Activated CD8-positive, alpha-beta T cell treated with anti-CD3 and anti-CD28 coated beads, Interleukin-2, amount 10 ng/mL, durations not matched to agents 7 days and 5 days (primary cell): ENCODE data around the gene DMPK. TPM values are rescaled to one million over a fixed set of nuclear protein-coding genes. Genes with fewer than 3 reads are reported as not detected.

Source experiments
- ATAC-seq: fragments of 150-1000 bp; cut with Tn5 transposase; one replicate; pipeline ENCODE4 v1.10.0; 2021; ENCODE audit warnings: moderate library complexity
- CTCF ChIA-PET: fragments of 350-600 bp; sonication (Branson Sonifier 250); formaldehyde crosslinking; loops from one replicate; lab custom pipeline; 2021; ENCODE audit warnings: antibody characterized with exemption; lab: Charles Lee
- POLR2A ChIA-PET: fragments of 350-600 bp; sonication (Branson Sonifier 250); formaldehyde crosslinking; loops from one replicate; lab custom pipeline; 2021; ENCODE audit warnings: antibody characterized with exemption; lab: Charles Lee
- DNase-seq: peaks from one replicate; pipeline ENCODE4 v3.0.0-alpha.2; 2020
- H3K27ac Mint-ChIP-seq: one replicate; pipeline ENCODE4 v1.8.0; 2021; ENCODE audit warnings: mild to moderate bottlenecking, mixed read lengths
- H3K27me3 Mint-ChIP-seq: one replicate; pipeline ENCODE4 v1.8.0; 2021; ENCODE audit warnings: low read depth, mixed read lengths
- H3K36me3 Mint-ChIP-seq: one replicate; pipeline ENCODE4 v1.8.0; 2021; ENCODE audit warnings: low read depth, mixed read lengths
- H3K4me1 Mint-ChIP-seq: one replicate; pipeline ENCODE4 v1.8.0; 2021; ENCODE audit warnings: low read depth, mixed read lengths
- H3K4me3 Mint-ChIP-seq: one replicate; pipeline ENCODE4 v1.8.0; 2021; ENCODE audit warnings: mild to moderate bottlenecking, mixed read lengths
- H3K9me3 Mint-ChIP-seq: one replicate; pipeline ENCODE4 v1.8.0; 2022; ENCODE audit warnings: mixed read lengths; ENCODE audit not compliant: insufficient read depth
- total RNA-seq, 2 experiments: library from RNA; stranded (reverse); gene quantifications; one replicate each; pipeline ENCODE4 v1.2.3, GENCODE V29; 2021

DMPK gene
- total RNA-seq, 2 experiments from 2014 or later = 9.9 to 14.4 TPM

DNA sequence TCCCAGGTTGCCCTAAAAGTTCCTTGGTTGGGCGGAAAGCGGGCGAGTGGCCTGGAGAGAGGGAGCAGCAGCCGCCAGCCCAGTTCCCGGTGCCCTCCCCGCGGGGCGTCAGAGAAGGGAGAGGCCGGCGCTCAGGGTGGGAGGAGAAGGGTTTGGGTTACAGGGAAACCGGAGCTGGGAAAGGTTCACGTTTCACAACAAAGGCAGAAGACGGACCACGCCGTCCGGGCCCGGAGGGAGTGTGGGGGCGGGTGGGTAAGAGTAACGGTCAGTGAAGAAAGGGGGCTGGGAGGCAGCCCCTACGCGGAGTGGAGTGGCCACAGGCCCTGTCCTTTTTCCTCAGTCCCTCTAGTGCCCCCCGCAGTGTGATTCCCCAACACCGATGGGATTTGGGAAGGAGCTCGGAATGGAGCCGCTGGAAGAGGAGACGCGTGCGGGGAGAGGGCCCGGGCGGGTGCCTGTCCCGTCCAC is 14.8 kb downstream of the DMPK start:
- Mint-ChIP-seq H3K27ac (no peak overlapping the region), H3K9me3 (no peaks in the 10 kb centered on the region), H3K4me3 (peak overlapping the region; percentile 25), H3K4me1 (peaks cover 23% of the 10 kb centered on the region), H3K27me3 (peaks cover 21% of the 10 kb centered on the region), H3K36me3 (no peaks in the 10 kb centered on the region)
- DNase-seq (no peak), ATAC-seq (no peak)
- CTCF ChIA-PET = interaction anchor here (1.6 to 9.4 kb wide), 5 partner anchors 11 to 75 kb away, joined by 4 to 238 read pairs (median 40); partner anchors contain the start of genes DMWD, QPCTL and SNRPD2
- POLR2A ChIA-PET = no interaction called here

- DNase-seq (no peak), ATAC-seq (no peak)
- Mint-ChIP-seq H3K36me3 (no peaks in the 10 kb centered on the region), H3K4me1 (peaks cover 23% of the 10 kb centered on the region), H3K4me3 (peak overlapping the region; percentile 25), H3K9me3 (no peaks in the 10 kb centered on the region), H3K27ac (no peak overlapping the region), H3K27me3 (peaks cover 16% of the 10 kb centered on the region)
- CTCF ChIA-PET = interaction anchor here (1.6 to 9.4 kb wide), 4 partner anchors 12 to 74 kb away, joined by 4 to 238 read pairs (median 34); partner anchors contain the start of genes QPCTL and SNRPD2
- POLR2A ChIA-PET = no interaction called here
Measured at GRCh38 chr19:45766869-45767346, 15.4 kb downstream of the DMPK start.

DNA sequence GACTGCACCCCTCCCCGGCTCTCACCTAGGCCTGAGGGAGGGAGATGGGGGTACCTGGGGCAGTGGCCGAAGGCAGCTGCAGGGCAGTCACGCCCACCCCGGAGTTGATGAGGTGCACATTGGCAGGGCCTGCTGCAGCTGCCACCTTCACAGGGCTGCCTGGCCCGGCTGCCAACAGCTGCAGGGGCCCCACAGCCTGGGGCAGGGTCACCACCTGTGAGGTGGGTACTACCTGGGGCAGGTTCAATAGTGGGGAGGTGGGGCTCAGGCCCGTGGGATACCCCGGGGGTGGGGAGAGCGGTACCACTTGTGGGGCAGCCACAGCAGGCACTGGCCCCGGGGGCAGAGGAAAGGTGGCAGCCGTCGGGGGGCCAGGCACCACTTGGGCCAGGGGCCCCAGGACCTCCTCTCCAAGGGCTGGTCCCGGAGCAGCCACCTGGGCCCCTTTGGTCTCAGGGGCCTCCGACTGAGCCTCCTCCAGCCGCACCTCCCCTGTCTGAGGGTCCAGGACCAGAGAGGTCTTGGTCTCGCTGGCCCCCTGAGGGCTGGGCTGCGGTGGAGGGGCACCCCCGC is 15.9 kb downstream of the DMPK start:
- POLR2A ChIA-PET = no interaction called here
- DNase-seq = no peak
- Mint-ChIP-seq H3K4me1 (peaks cover 23% of the 10 kb centered on the region), H3K9me3 (no peaks in the 10 kb centered on the region), H3K4me3 (no peak overlapping the region), H3K27me3 (peaks cover 15% of the 10 kb centered on the region), H3K27ac (no peak overlapping the region), H3K36me3 (no peaks in the 10 kb centered on the region)
- ATAC-seq = no peak
- CTCF ChIA-PET = interaction anchor here (9.4 kb wide), 1 partner anchor 34 kb away, joined by 238 read pairs; no protein-coding TSS in a partner anchor

DNA sequence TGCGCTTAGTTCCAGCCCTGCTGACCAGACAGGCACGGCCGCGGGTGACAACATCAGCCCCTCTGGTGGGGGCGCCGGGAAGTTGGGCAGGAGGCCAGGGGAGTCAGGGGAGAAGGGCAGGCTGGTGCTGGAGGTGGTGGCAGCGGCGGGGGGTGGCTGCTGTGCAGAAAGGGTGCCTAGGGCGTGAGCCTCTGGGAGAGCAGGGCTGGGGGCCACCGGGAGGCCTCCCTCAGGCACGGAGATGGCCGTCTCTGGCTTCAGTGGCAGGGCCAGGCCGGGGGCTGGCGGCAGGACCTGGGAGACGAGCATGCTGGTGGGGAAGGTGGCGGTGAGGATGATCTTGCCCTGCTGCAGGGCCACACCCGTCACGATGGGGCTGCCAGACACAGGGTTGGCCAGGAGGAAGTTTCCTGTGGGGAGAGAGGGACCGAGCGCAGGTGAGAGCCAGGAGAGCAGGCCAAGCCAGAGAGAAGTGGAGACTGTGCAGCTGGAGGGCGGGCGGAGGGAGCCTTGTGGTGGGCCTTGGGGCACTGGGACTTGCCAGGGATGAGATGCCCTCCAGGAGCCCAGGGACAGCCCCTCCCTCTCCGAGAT is 16.5 kb downstream of the DMPK start:
- Mint-ChIP-seq H3K27me3 (peaks cover 12% of the 10 kb centered on the region), H3K4me1 (peaks cover 18% of the 10 kb centered on the region), H3K4me3 (no peak overlapping the region), H3K27ac (no peak overlapping the region), H3K9me3 (no peaks in the 10 kb centered on the region), H3K36me3 (no peaks in the 10 kb centered on the region)
- DNase-seq (no peak), ATAC-seq (no peak)
- POLR2A ChIA-PET = no interaction called here
- CTCF ChIA-PET = interaction anchor here (1.4 kb wide), 1 partner anchor 13 kb away, joined by 3 read pairs; no protein-coding TSS in a partner anchor

- H3K4me3 Mint-ChIP-seq = no peak overlapping the region
- no peak overlapping the region for H3K27ac Mint-ChIP-seq
- ATAC-seq (no peak), DNase-seq (no peak)
- no peaks in the 10 kb centered on the region for H3K9me3 Mint-ChIP-seq
- H3K4me1 Mint-ChIP-seq = peaks cover 11% of the 10 kb centered on the region
- H3K27me3 Mint-ChIP-seq = peaks cover 10% of the 10 kb centered on the region
- POLR2A ChIA-PET = no interaction called here
- CTCF ChIA-PET = interaction anchor here (1.4 kb wide), 1 partner anchor 14 kb away, joined by 3 read pairs; no protein-coding TSS in a partner anchor
- no peaks in the 10 kb centered on the region for H3K36me3 Mint-ChIP-seq
Measured at GRCh38 chr19:45764945-45765701, 17.2 kb downstream of the DMPK start.

DNA sequence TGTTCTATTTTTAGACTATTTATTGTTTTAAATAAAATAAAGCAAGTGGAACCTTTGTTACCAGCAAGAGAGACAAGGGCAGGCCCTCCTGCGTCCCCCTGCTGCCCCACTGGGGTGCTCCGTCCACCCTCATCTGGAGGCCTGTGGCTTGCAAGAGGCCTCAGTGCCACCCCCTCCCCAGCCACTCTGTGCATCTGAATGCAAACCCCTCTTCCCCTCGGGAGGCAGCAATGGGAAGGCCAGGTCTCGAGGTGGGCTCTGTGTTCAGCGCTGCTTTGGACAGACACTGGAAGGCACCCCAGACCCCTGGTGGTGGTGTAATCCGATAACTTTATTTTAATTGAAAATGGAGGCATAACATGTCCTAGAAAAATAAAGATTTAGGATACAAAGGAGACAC is 17.8 kb downstream of the DMPK start:
- H3K4me3 Mint-ChIP-seq = no peak overlapping the region
- DNase-seq (no peak), ATAC-seq (no peak)
- H3K27me3 Mint-ChIP-seq = peaks cover 10% of the 10 kb centered on the region
- H3K27ac Mint-ChIP-seq = no peak overlapping the region
- H3K4me1 Mint-ChIP-seq = peaks cover 7% of the 10 kb centered on the region
- ChIA-PET POLR2A (no interaction called here), CTCF (interaction anchor here (1.4 kb wide), 1 partner anchor 15 kb away, joined by 3 read pairs; no protein-coding TSS in a partner anchor)
- H3K9me3 Mint-ChIP-seq = no peaks in the 10 kb centered on the region
- H3K36me3 Mint-ChIP-seq = no peaks in the 10 kb centered on the region

GRCh38 chr19:45763691-45764294 is 18.5 kb downstream of the DMPK start:
- no peak overlapping the region for H3K4me3 Mint-ChIP-seq
- POLR2A ChIA-PET = no interaction called here
- H3K36me3 Mint-ChIP-seq = no peaks in the 10 kb centered on the region
- ATAC-seq (no peak), DNase-seq (no peak)
- peaks cover 4% of the 10 kb centered on the region for H3K4me1 Mint-ChIP-seq
- H3K27me3 Mint-ChIP-seq = peaks cover 8% of the 10 kb centered on the region
- no peaks in the 10 kb centered on the region for H3K9me3 Mint-ChIP-seq
- CTCF ChIA-PET = no interaction called here
- H3K27ac Mint-ChIP-seq = no peak overlapping the region

DNA sequence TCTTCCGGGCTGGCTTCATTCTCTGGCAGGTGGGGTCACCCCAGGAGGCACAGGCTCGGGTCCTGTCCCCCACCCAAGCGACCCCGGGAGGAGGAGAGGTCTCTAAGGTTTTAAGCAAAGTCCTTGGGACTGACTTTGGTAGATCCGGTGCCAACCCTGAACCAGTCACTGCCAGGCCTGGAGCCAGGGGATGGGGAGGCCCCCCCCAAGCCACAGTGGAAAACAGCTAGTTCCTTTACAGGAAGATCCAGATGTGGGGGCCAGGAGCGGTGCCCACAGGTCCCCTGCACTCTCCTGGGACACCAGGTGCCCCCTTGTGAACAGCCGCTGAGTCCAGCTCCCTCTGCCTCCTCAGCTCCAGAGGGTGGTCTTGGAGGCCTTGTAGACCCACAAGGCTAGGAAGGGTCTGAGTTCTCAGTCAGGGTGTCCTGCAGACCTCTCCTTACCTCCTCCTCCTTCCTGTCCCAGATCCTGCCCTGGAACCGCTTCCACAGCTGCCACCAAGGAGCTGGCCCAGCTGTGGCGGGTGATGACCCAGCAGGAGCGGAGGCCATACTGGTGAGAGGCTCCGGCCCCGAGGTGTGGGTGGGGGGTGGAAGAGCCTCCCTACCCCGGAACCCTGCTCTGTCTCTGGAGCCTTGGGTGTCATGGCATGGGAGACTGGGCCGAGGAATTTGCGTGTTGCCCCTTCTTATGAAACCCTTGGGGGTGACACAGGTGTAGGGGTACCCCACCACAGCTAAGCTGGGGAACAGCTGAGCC is 19.2 kb downstream of the DMPK start:
- H3K4me1 Mint-ChIP-seq = peaks cover 3% of the 10 kb centered on the region
- H3K27me3 Mint-ChIP-seq = peaks cover 6% of the 10 kb centered on the region
- H3K9me3 Mint-ChIP-seq = no peaks in the 10 kb centered on the region
- ATAC-seq (no peak), DNase-seq (no peak)
- H3K4me3 Mint-ChIP-seq = no peak overlapping the region
- POLR2A ChIA-PET = no interaction called here
- H3K36me3 Mint-ChIP-seq = no peaks in the 10 kb centered on the region
- CTCF ChIA-PET = no interaction called here
- H3K27ac Mint-ChIP-seq = no peak overlapping the region

DNA sequence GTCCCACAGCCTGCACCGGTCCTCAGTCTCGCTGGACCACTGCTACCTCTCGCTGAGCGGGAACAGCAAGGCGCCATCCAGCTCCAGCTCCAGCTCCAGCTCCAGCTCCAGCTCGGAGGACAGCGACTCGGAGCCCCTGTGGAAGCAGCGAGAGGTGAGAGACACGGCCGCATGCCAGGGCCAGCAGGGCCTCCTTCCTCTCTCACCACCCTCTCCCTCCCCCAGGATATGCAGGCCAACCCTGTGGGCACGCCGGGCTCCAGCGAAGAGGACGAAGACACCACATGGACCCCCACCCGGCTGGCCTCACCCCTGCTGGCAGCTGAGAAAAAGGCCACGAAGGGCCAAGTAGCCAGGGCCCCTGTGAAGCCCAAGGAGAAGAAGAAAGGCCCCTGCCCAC is 20.6 kb downstream of the DMPK start:
- no peak overlapping the region for H3K27ac Mint-ChIP-seq
- H3K9me3 Mint-ChIP-seq = no peaks in the 10 kb centered on the region
- H3K4me3 Mint-ChIP-seq = no peak overlapping the region
- H3K36me3 Mint-ChIP-seq = no peaks in the 10 kb centered on the region
- ChIA-PET CTCF (no interaction called here), POLR2A (no interaction called here)
- ATAC-seq = no peak
- H3K27me3 Mint-ChIP-seq = peaks cover 4% of the 10 kb centered on the region
- no peak for DNase-seq
- H3K4me1 Mint-ChIP-seq = no peaks in the 10 kb centered on the region

DNA sequence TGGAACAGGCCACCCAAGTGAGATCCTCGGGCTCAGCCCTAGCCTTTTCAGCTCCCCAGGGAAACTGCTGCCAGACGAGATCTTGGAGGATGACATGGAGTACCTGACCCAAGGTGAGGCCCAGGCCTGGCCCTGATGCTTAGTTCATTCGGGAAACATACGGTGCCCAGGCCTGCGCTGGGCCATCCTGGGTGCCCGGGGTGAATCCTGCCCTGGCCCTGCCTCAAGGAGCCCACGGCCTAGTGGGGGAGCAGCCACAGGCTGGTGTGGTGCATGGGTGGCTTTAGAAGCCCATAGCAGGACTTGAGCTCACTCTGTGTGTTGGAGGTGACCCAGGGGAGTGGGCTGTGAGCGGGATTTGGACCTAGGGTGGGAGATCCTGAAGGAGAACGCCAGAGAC is 23.4 kb downstream of the DMPK start:
- no peaks in the 10 kb centered on the region for H3K9me3 Mint-ChIP-seq
- no peak overlapping the region for H3K4me3 Mint-ChIP-seq
- H3K36me3 Mint-ChIP-seq = no peaks in the 10 kb centered on the region
- ATAC-seq = no peak
- POLR2A ChIA-PET = no interaction called here
- H3K27me3 Mint-ChIP-seq = no peaks in the 10 kb centered on the region
- no peak for DNase-seq
- H3K4me1 Mint-ChIP-seq = no peaks in the 10 kb centered on the region
- CTCF ChIA-PET = no interaction called here
- H3K27ac Mint-ChIP-seq = no peak overlapping the region

- Mint-ChIP-seq H3K4me1 (no peaks in the 10 kb centered on the region), H3K36me3 (no peaks in the 10 kb centered on the region), H3K9me3 (no peaks in the 10 kb centered on the region), H3K4me3 (no peak overlapping the region), H3K27ac (no peak overlapping the region), H3K27me3 (no peaks in the 10 kb centered on the region)
- ChIA-PET CTCF (interaction anchor here (0.7 to 1.3 kb wide), 3 partner anchors 42 to 271 kb away, joined by 3 to 4 read pairs (median 3); no protein-coding TSS in a partner anchor), POLR2A (interaction anchor here (0.7 kb wide), 1 partner anchor 352 kb away, joined by 3 read pairs; no protein-coding TSS in a partner anchor)
- DNase-seq (no peak), ATAC-seq (no peak)
Measured at GRCh38 chr19:45757695-45758094, 24.6 kb downstream of the DMPK start.
